Smooth muscle cell (in vitro differentiated cells): ENCODE results near the gene SKOR2. TPM values are rescaled to one million over a fixed set of nuclear protein-coding genes. Genes with fewer than 3 reads are reported as not detected.

Experiments used
- DNase-seq: peaks from one replicate; lab custom pipeline; 2025; ENCODE audit not compliant: unreplicated experiment; lab: John Stamatoyannopoulos, UW
- H2AFZ ChIP-seq: fragments of 200-600 bp; sonication (generic); 2 replicates; pipeline ENCODE4 v1.6.0; 2016; ENCODE audit warnings: antibody characterized with exemption, low read depth, mild to moderate bottlenecking
- H3F3A ChIP-seq: fragments of 200-600 bp; sonication (generic); 2 replicates; pipeline ENCODE4 v1.6.0; 2017; ENCODE audit warnings: antibody characterized with exemption, low read depth
- H3K27ac ChIP-seq: fragments of 200-600 bp; sonication (generic); 2 replicates; pipeline ENCODE4 v1.5.1; 2016; ENCODE audit warnings: low read depth, mild to moderate bottlenecking
- H3K27me3 ChIP-seq: fragments of 200-600 bp; sonication (generic); 2 replicates; pipeline ENCODE4 v1.6.1; 2016; ENCODE audit warnings: low read depth, mild to moderate bottlenecking
- H3K36me3 ChIP-seq: fragments of 200-600 bp; sonication (generic); 2 replicates; pipeline ENCODE4 v1.5.1; 2016; ENCODE audit warnings: low read depth
- H3K4me1 ChIP-seq: fragments of 200-600 bp; sonication (generic); 2 replicates; pipeline ENCODE4 v1.5.1; 2016; ENCODE audit warnings: low read depth
- H3K4me2 ChIP-seq: fragments of 200-600 bp; sonication (generic); 2 replicates; pipeline ENCODE4 v1.6.0; 2016; ENCODE audit warnings: mild to moderate bottlenecking
- H3K4me3 ChIP-seq: fragments of 200-600 bp; sonication (generic); 2 replicates; pipeline ENCODE4 v1.5.1; 2016; ENCODE audit warnings: mild to moderate bottlenecking
- H3K79me2 ChIP-seq: fragments of 200-600 bp; sonication (generic); 2 replicates; pipeline ENCODE4 v1.6.0; 2016; ENCODE audit warnings: low read depth, mild to moderate bottlenecking
- H3K9ac ChIP-seq: fragments of 200-600 bp; sonication (generic); 2 replicates; pipeline ENCODE4 v1.6.0; 2016; ENCODE audit warnings: low read depth
- H3K9me3 ChIP-seq: fragments of 200-600 bp; sonication (generic); replicated peaks from 2 replicates; pipeline ENCODE4 v1.5.1; 2016; ENCODE audit warnings: low read depth
- H4K20me1 ChIP-seq: fragments of 200-600 bp; sonication (generic); 2 replicates; pipeline ENCODE4 v1.6.0; 2016; ENCODE audit warnings: low read depth
- CTCF ChIP-seq: fragments of 200-600 bp; sonication (generic); IDR thresholded peaks from 2 replicates; pipeline ENCODE4 v1.5.1; 2017; ENCODE audit warnings: borderline replicate concordance, mild to moderate bottlenecking, antibody characterized with exemption; ENCODE audit not compliant: insufficient read depth, poor library complexity, severe bottlenecking
- WGBS: methylation state at CpG from one replicate; pipeline ENCODE4 v1.1.7; 2016; ENCODE audit warnings: low lambda C conversion rate; 5-methylcytosine and 5-hydroxymethylcytosine counted together
- polyA plus RNA-seq: library from polyadenylated mRNA; unstranded; fragments of >200 nt; fragmentation: Nextera tagmentation; extraction: Ambion mirVana; gene quantifications from 2 replicates; pipeline ENCODE4 v1.2.1, GENCODE V29; 2016
- total RNA-seq: library from RNA; depleted of rRNA; stranded (reverse); fragments of >200 nt; gene quantifications from 2 replicates; pipeline ENCODE4 v1.2.3, GENCODE V29; 2014

Gene SKOR2
- total and polyA plus RNA-seq, 2 experiments from 2014 or later = not detected

- H4K20me1 ChIP-seq = peaks cover 7% of the 10 kb centered on the region
- TF ChIP-seq CTCF = no peak
- 88% methylated on average over 4 of the region's 4 CpGs for WGBS
Observed at GRCh38 chr18:47179520-47179919, 71.9 kb downstream of the SKOR2 start.

GRCh38 chr18:47175898-47176575 lies 75.4 kb downstream of the SKOR2 start, which contains the start of gene IER3IP1:
Gene IER3IP1, minus strand, starts transcription at chr18:47176364. Its CDS starts 87 bp downstream, at chr18:47176277.
- Histone ChIP-seq H3K79me2 (peaks cover 51% of the 10 kb centered on the region), H3K36me3 (no peaks in the 10 kb centered on the region), H3F3A (no peaks in the 10 kb centered on the region), H3K9ac (peak within 1 kb of the TSS; percentile 93), H3K27ac (peak within 1 kb of the TSS; percentile 83), H3K4me3 (peak within 1 kb of the TSS; percentile 81), H3K27me3 (no peaks in the 10 kb centered on the region), H3K4me2 (peak within 1 kb of the TSS; percentile 85), H4K20me1 (peaks cover 42% of the 10 kb centered on the region), H3K4me1 (peaks cover 9% of the 10 kb centered on the region), H3K9me3 (no peaks in the 10 kb centered on the region), H2AFZ (peak within 1 kb of the TSS; percentile 83)
- no peak for TF ChIP-seq CTCF
- WGBS = under 1% methylated on average over 43 of the region's 48 CpGs
- peak; percentile 51 for DNase-seq

More at GRCh38 chr18:47179520-47179919, 71.9 kb downstream of the SKOR2 start:
- H2AFZ ChIP-seq = no peak overlapping the region
- H3K27ac ChIP-seq = no peak overlapping the region
- H3K36me3 ChIP-seq = no peaks in the 10 kb centered on the region
- no peak overlapping the region for H3K4me3 ChIP-seq
- H3F3A ChIP-seq = no peaks in the 10 kb centered on the region
- peaks cover 7% of the 10 kb centered on the region for H3K4me1 ChIP-seq
- peaks cover 16% of the 10 kb centered on the region for H3K79me2 ChIP-seq
- H3K27me3 ChIP-seq = no peaks in the 10 kb centered on the region
- DNase-seq = no peak
- H3K4me2 ChIP-seq = no peak overlapping the region
- H3K9me3 ChIP-seq = no peaks in the 10 kb centered on the region
- H3K9ac ChIP-seq = no peak overlapping the region

- H3K27ac ChIP-seq = peak overlapping the region; percentile 83
- H4K20me1 ChIP-seq = peaks cover 49% of the 10 kb centered on the region
- no peaks in the 10 kb centered on the region for H3K27me3 ChIP-seq
- H3K4me2 ChIP-seq = peak overlapping the region; percentile 85
- H3K36me3 ChIP-seq = no peaks in the 10 kb centered on the region
- H2AFZ ChIP-seq = peak overlapping the region; percentile 83
- no peaks in the 10 kb centered on the region for H3K9me3 ChIP-seq
- no peak for TF ChIP-seq CTCF
- peak overlapping the region; percentile 81 for H3K4me3 ChIP-seq
- H3F3A ChIP-seq = no peaks in the 10 kb centered on the region
- H3K4me1 ChIP-seq = peaks cover 9% of the 10 kb centered on the region
- DNase-seq = no peak
- peaks cover 57% of the 10 kb centered on the region for H3K79me2 ChIP-seq
- 4% methylated on average over 24 of the region's 24 CpGs for WGBS
- peak overlapping the region; percentile 93 for H3K9ac ChIP-seq
Observed at GRCh38 chr18:47175283-47175897, 76.1 kb downstream of the SKOR2 start.
